Measurements from ENCODE around the gene MTRF1. TPM values are rescaled to one million over a fixed set of nuclear protein-coding genes. Genes with fewer than 3 reads are reported as not detected.

MTRF1 gene
- total and polyA plus RNA-seq, 9 of the 15 experiments (the other 6 are each of a cell fraction or from before 2014, with no cell fraction given) = 12.5 to 33.7 (median 20.1) TPM

- no peak overlapping the region for H3K27ac ChIP-seq (ENCODE audit: extremely low read depth, low read depth, low read length)
- no peak overlapping the region for H2AFZ ChIP-seq (ENCODE audit: low read depth, low read length)
- intact Hi-C loops (cut with micrococcal nuclease) = no loop called here
- no peak overlapping the region for H3K9ac ChIP-seq (ENCODE audit: insufficient read depth in 1 of 2, low read depth in 2 of 2, low read length in 2 of 2)
- H3K4me1 ChIP-seq (replicated peaks in 1 of 2; ENCODE audit: control insufficient read depth in 2 of 2, insufficient read depth in 2 of 2, low read length in 2 of 2) = no peaks in the 10 kb centered on the region
- H3K36me3 ChIP-seq (ENCODE audit: control insufficient read depth, insufficient read depth, low read length) = peaks cover 26% of the 10 kb centered on the region; the same call in 2 of the 3 replicates
- 65% methylated on average over 3 of the region's 3 CpGs for WGBS (ENCODE audit: insufficient coverage, low coverage, missing lambda C conversion rate)
- no TSS peak for BruUV-seq (replicated peaks)
- no peaks in the 10 kb centered on the region for H3K79me2 ChIP-seq (ENCODE audit: control insufficient read depth, insufficient read depth, low read length)
- DNase-seq (ENCODE audit: extremely low read depth in 1 of 4, low spot score in 3 of 4) (peak in 1 of 4 experiments; percentile 8), ATAC-seq (peak; percentile 42; the same call in 1 of the 3 replicates), FAIRE-seq (no peak)
- no peaks in the 10 kb centered on the region for H4K20me1 ChIP-seq (replicated peaks; ENCODE audit: control insufficient read depth, insufficient read depth, low read length)
- H3K4me2 ChIP-seq (ENCODE audit: insufficient read depth, low read length) = no peak overlapping the region
- H3K9me1 ChIP-seq (ENCODE audit: control insufficient read depth, insufficient read depth, low read length) = no peaks in the 10 kb centered on the region
- TF ChIP-seq FOXP4 (CRISPR knock-in tag; IDR thresholded peaks at IDR 0.05; ENCODE audit: borderline replicate concordance) (no peak), PKNOX1 (IDR thresholded peaks at IDR 0.05) (peak; percentile 30; the same call in 1 of the 2 replicates), SRSF3 (IDR thresholded peaks at IDR 0.05; ENCODE audit: insufficient read depth, low read length) (no peak), TEAD2 (tag; IDR thresholded peaks at IDR 0.05) (no peak), PBX2 (CRISPR knock-in tag; IDR thresholded peaks at IDR 0.05; ENCODE audit: low read depth) (no peak), PBX2 (tag; conservative IDR thresholded peaks at IDR 0.05; ENCODE audit: low read depth) (peak; percentile 47; the same call in 1 of the 2 replicates), ZBTB2 (IDR thresholded peaks at IDR 0.05) (no peak)
- no peaks in the 10 kb centered on the region for H3K27me3 ChIP-seq (ENCODE audit: control insufficient read depth in 2 of 2, insufficient read depth in 2 of 2, low read length in 2 of 2)
- in situ Hi-C loops (cut with MboI) = no loop called here
- no peaks in the 10 kb centered on the region for H3K9me3 ChIP-seq (replicated peaks; ENCODE audit: control insufficient read depth, insufficient read depth, low read depth, low read length)
- ChIA-PET CTCF (ENCODE audit: low intra/inter-chr PET ratio) (no interaction called here), POLR2A (interaction anchor here (0.6 to 1.0 kb wide), 2 partner anchors 12 to 19 kb away, joined by 3 to 4 read pairs; partner anchors contain the start of gene MTRF1)
- H3K4me3 ChIP-seq = no peak overlapping the region
Observed at GRCh38 chr13:41244556-41244955, 18.8 kb downstream of the MTRF1 start.
